Stimulated activated CD4-positive, alpha-beta T cell treated with anti-CD3 and anti-CD28 coated beads, Interleukin-15, amount 100 ng/mL, for 1 hour (primary cell): ENCODE measurements around the gene LEMD2.

Experiments
- DNase-seq, 2 donors: peaks; one replicate each; pipeline ENCODE4 v3.0.0-alpha.2; 2020; ENCODE audit warnings: low read depth in 1 of 2, low spot score in 1 of 2

The LEMD2 gene

GRCh38 chr6:33797626-33798342 is 8.9 kb upstream of the LEMD2 start:
- DNase-seq = no peak

GRCh38 chr6:33794910-33795623 is 6.1 kb upstream of the LEMD2 start:
- DNase-seq = no peak

- DNase-seq = no peak
These were observed 4.1 kb upstream of the LEMD2 start for GRCh38 chr6:33792981-33793380.

- no peak for DNase-seq
These were observed 2.7 kb upstream of the LEMD2 start for GRCh38 chr6:33791620-33792019.

GRCh38 chr6:33790910-33791309 is 2.0 kb upstream of the LEMD2 start:
- DNase-seq = no peak

- no peak for DNase-seq
These were observed 1.4 kb upstream of the LEMD2 start for GRCh38 chr6:33790379-33790778.

- DNase-seq = no peak
These were observed 593 bp upstream of the LEMD2 start for GRCh38 chr6:33789550-33789895.

- DNase-seq = peak in 1 of 2 donors; percentile 37
These were observed 806 bp downstream of the LEMD2 start for GRCh38 chr6:33787954-33788693.

- no peak for DNase-seq
These were observed 1.5 kb downstream of the LEMD2 start for GRCh38 chr6:33787346-33787953.

GRCh38 chr6:33786736-33787135 is 2.2 kb downstream of the LEMD2 start:
- no peak for DNase-seq

- DNase-seq = no peak
These were observed 3.2 kb downstream of the LEMD2 start for GRCh38 chr6:33785778-33786177.

- no peak for DNase-seq
These were observed 4.1 kb downstream of the LEMD2 start for GRCh38 chr6:33784787-33785186.

- no peak for DNase-seq
These were observed 5.0 kb downstream of the LEMD2 start for GRCh38 chr6:33783781-33784520.

- no peak for DNase-seq
These were observed 6.4 kb downstream of the LEMD2 start for GRCh38 chr6:33782561-33782960.

GRCh38 chr6:33781131-33781975 is 7.6 kb downstream of the LEMD2 start:
- no peak for DNase-seq

- DNase-seq = no peak
These were observed 9.0 kb downstream of the LEMD2 start for GRCh38 chr6:33779895-33780294.

GRCh38 chr6:33779290-33779689 is 9.6 kb downstream of the LEMD2 start:
- DNase-seq = no peak

GRCh38 chr6:33778444-33779121 is 10.3 kb downstream of the LEMD2 start:
- DNase-seq = no peak
